GM12878 (cell line): Measurements from ENCODE around the gene BBOF1. TPM values are rescaled to one million over a fixed set of nuclear protein-coding genes. Genes with fewer than 3 reads are reported as not detected.
A peak's percentile ranks its signal among the peaks of the same experiment; 100 is the strongest.

Source experiments
- ATAC-seq: fragments of 200-7000 bp; cut with Tn5 transposase; 3 replicates; pipeline ENCODE4 v1.9.1; 2020; ENCODE audit warnings: mild to moderate bottlenecking, moderate library complexity
- BruUV-seq: library from RNA; stranded (reverse); fragments of 400-500 nt; replicated peaks from 2 replicates; lab custom pipeline; 2021; lab: Mats Ljungman, UMichigan
- CTCF ChIA-PET: fragments of 300-600 bp; sonication (Branson Sonifier 250); formaldehyde crosslinking; extraction: SDS; loops from one replicate; lab custom pipeline; 2021; ENCODE audit warnings: inconsistent platforms; lab: Yijun Ruan, JAX
- POLR2A ChIA-PET: fragments of 350-600 bp; formaldehyde crosslinking; extraction: SDS; loops from one replicate; lab custom pipeline; 2021; ENCODE audit warnings: inconsistent platforms; lab: Charles Lee
- RAD21 ChIA-PET: fragments of 300-600 bp; sonication (Branson Sonifier 250); formaldehyde crosslinking; loops from one replicate; lab custom pipeline; 2023; ENCODE audit warnings: antibody characterized with exemption; ENCODE audit not compliant: unreplicated experiment; lab: Charles Lee
- SMC1A ChIA-PET: fragments of 300-600 bp; sonication (Branson Sonifier 250); formaldehyde crosslinking; loops from one replicate; lab custom pipeline; 2023; ENCODE audit not compliant: unreplicated experiment, uncharacterized antibody; lab: Charles Lee
- DNase-seq: peaks from one replicate; pipeline ENCODE4 v3.0.0-alpha.2; 2011; ENCODE audit warnings: low read depth, low spot score
- FAIRE-seq: peaks from 3 replicates; lab custom pipeline; 2011; peaks lifted over from hg19 to GRCh38; lab: Jason Lieb, UNC
- H2AFZ ChIP-seq: 2 replicates; pipeline ENCODE4 v1.6.0; 2011; ENCODE audit warnings: low read depth, low read length, control low read depth; ENCODE audit not compliant: control insufficient read depth
- H3K27ac ChIP-seq: 2 replicates; pipeline ENCODE4 v1.5.1; 2011; ENCODE audit warnings: control low read depth; ENCODE audit not compliant: control insufficient read depth, insufficient read depth
- H3K27me3 ChIP-seq, 2 experiments: replicated peaks in 1 of 2; 2 replicates each; pipeline versions ENCODE4 v1.6.0 to v1.6.1; 2011; ENCODE audit warnings: low read length in 1 of 2; ENCODE audit not compliant: control insufficient read depth in 2 of 2, insufficient read depth in 2 of 2
- H3K36me3 ChIP-seq, 2 experiments: 2 replicates each; pipeline ENCODE4 v1.5.1; 2011; ENCODE audit warnings: low read length in 1 of 2; ENCODE audit not compliant: control insufficient read depth in 2 of 2, insufficient read depth in 2 of 2
- H3K4me1 ChIP-seq: 2 replicates; pipeline ENCODE4 v1.6.1; 2011; ENCODE audit warnings: mild to moderate bottlenecking, low read length, moderate library complexity, mixed read lengths; ENCODE audit not compliant: control insufficient read depth, insufficient read depth
- H3K4me2 ChIP-seq: 2 replicates; pipeline ENCODE4 v1.6.0; 2011; ENCODE audit warnings: control low read depth; ENCODE audit not compliant: control insufficient read depth, insufficient read depth
- H3K4me3 ChIP-seq: fragments of 200-600 bp; sonication (generic); 2 replicates; pipeline ENCODE4 v1.5.1; 2016
- H3K79me2 ChIP-seq: 2 replicates; pipeline ENCODE4 v1.6.0; 2011; ENCODE audit warnings: low read length; ENCODE audit not compliant: control insufficient read depth, insufficient read depth
- H3K9ac ChIP-seq: 2 replicates; pipeline ENCODE4 v1.8.0; 2011; ENCODE audit warnings: low read length, control low read depth, mixed read lengths; ENCODE audit not compliant: control insufficient read depth, insufficient read depth
- H3K9me3 ChIP-seq: replicated peaks from 3 replicates; pipeline ENCODE4 v1.5.1; 2011; ENCODE audit warnings: mild to moderate bottlenecking, low read length; ENCODE audit not compliant: control insufficient read depth, insufficient read depth
- H4K20me1 ChIP-seq: 2 replicates; pipeline ENCODE4 v1.6.0; 2011; ENCODE audit not compliant: control insufficient read depth, insufficient read depth
- CBX5 ChIP-seq: sonication (generic); IDR thresholded peaks from 2 replicates; pipeline ENCODE4 v1.6.1; 2016; ENCODE audit warnings: low read depth, moderate library complexity, mild to moderate bottlenecking, inconsistent platforms
- KAT2A ChIP-seq: conservative IDR thresholded peaks from 2 replicates; pipeline ENCODE4 v1.6.1; 2011; ENCODE audit warnings: low read depth, low read length; ENCODE audit not compliant: control insufficient read depth
- LARP7 ChIP-seq: fragments of 450-650 bp; IDR thresholded peaks from 2 replicates; pipeline ENCODE4 v1.6.1; 2017; ENCODE audit warnings: mild to moderate bottlenecking
- NRF1 ChIP-seq: conservative IDR thresholded peaks from 2 replicates; pipeline ENCODE4 v1.6.1; 2011; ENCODE audit warnings: mild to moderate bottlenecking, low read depth, low read length, improper control_type of control experiment
- SIN3A ChIP-seq: IDR thresholded peaks from 2 replicates; pipeline ENCODE4 v1.6.1; 2012; ENCODE audit warnings: low read depth, low read length, improper control_type of control experiment
- SUZ12 ChIP-seq: fragments of 200-600 bp; sonication (generic); IDR thresholded peaks from one replicate; pipeline ENCODE4 v1.6.1; 2018; ENCODE audit warnings: antibody characterized with exemption, mild to moderate bottlenecking; ENCODE audit not compliant: unreplicated experiment
- WGBS: methylation state at CpG from one replicate; pipeline ENCODE4 v1.1.6; 2016; ENCODE audit warnings: low lambda C conversion rate; ENCODE audit not compliant: insufficient replicate concordance, insufficient coverage; ENCODE audit errors: missing lambda C conversion rate; 5-methylcytosine and 5-hydroxymethylcytosine counted together
- in situ Hi-C: fragments of 300-500 bp; cut with MboI; formaldehyde crosslinking; loops from 9 replicates; pipeline ENCODE4 v1.14.3; 2018; ENCODE audit warnings: mixed read lengths
- intact Hi-C: fragments of 100-400 bp; cut with micrococcal nuclease; formaldehyde crosslinking; loops from one replicate; pipeline ENCODE4 v1.14.2; 2022; ENCODE audit not compliant: unreplicated experiment
- polyA plus RNA-seq, 11 experiments: library from polyadenylated mRNA; depleted of rRNA in 4 of 11; unstranded in 6 of 11; stranded (reverse) in 5 of 11; fragments of >200 nt; fragmentation: Nextera tagmentation in 4 of 11; fragmentation: Illumina TruSeq in 1 of 11; extraction: Ambion mirVana in 4 of 11; extraction: Trizol in 1 of 11; gene quantifications; 1 replicate in 1 of 11; 2 replicates in 10 of 11; pipeline versions ENCODE4 v1.2.1 to v1.2.3, GENCODE V29; 2011 to 2016; ENCODE audit warnings: inconsistent platforms in 2 of 11, missing spikeins in 2 of 11, low read depth in 1 of 11
- total RNA-seq, 4 experiments: library from RNA; depleted of rRNA in 3 of 4; stranded (reverse); fragments of >200 nt in 3 of 4; fragmentation: Illumina TruSeq in 1 of 4; extraction: Trizol in 1 of 4; gene quantifications; 2 replicates each; pipeline versions ENCODE4 v1.2.1 to v1.2.3, GENCODE V29; 2013 to 2021
- TF ChIP-seq, protein P1 (sequence below): IDR thresholded peaks from 2 replicates; pipeline ENCODE4 v1.6.1; 2012; ENCODE audit warnings: low read depth, low read length, improper control_type of control experiment
- TF ChIP-seq, protein P2 (sequence below): fragments of 450-650 bp; IDR thresholded peaks from 2 replicates; pipeline ENCODE4 v1.6.1; 2017; ENCODE audit warnings: borderline replicate concordance
- TF ChIP-seq, protein P3 (sequence below): fragments of 450-650 bp; conservative IDR thresholded peaks from 2 replicates; pipeline ENCODE4 v1.6.1; 2017; ENCODE audit warnings: mild to moderate bottlenecking, moderate library complexity
- TF ChIP-seq, protein P4 (sequence below): IDR thresholded peaks from 2 replicates; pipeline ENCODE4 v1.6.1; 2011; ENCODE audit warnings: borderline replicate concordance, low read depth, mild to moderate bottlenecking, moderate library complexity, mixed read lengths, low read length; ENCODE audit not compliant: insufficient read depth; ENCODE audit errors: extremely low read length

BBOF1 gene
- total and polyA plus RNA-seq, 10 of the 15 experiments (the other 5 are each of a cell fraction or from before 2014, with no cell fraction given), result 0.50 to 2.6 (median 0.79) TPM

DNA sequence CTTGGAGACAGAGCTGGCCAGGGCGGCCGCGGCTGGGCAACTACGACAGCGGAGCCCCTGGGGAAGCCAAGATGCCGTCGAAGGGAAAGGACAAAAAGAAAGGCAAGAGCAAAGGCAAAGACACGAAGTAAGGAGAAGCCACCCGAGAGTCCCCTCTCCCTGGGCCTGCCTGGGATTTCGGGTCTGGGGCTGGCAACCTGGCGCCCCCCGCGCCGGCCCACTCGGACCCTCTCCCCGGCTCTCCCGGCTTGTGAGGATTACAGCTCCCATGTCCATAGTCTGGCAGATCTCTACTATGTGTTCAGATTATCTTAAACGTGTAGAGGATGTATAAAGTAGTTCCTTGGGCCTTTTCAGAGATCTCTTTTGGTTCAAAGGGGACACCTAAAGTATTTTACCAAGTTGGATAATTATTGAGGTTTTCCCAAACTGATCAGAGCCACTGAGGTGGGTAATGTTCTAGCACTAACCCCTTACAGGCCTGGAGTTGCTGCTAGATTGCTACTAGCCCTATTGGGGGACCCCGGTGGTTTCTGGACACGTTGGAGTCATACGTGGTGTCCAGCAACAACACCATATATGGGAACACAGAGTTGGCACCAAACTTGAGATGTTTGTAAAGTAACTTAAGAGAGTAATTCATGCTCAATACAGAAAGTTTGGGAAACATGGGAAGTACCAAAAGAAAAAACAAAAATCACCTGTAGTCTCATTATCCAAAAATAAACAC lies 424 bp downstream of the BBOF1 start (continued):
- TF ChIP-seq, protein P1, sequence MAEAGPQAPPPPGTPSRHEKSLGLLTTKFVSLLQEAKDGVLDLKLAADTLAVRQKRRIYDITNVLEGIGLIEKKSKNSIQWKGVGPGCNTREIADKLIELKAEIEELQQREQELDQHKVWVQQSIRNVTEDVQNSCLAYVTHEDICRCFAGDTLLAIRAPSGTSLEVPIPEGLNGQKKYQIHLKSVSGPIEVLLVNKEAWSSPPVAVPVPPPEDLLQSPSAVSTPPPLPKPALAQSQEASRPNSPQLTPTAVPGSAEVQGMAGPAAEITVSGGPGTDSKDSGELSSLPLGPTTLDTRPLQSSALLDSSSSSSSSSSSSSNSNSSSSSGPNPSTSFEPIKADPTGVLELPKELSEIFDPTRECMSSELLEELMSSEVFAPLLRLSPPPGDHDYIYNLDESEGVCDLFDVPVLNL, result no peak
- TF ChIP-seq LARP7, result peak; percentile 37; the same call in 1 of the 2 replicates
- 0 out of 2 replicates have a peak, but pooled peaks have one; percentile 94 for TF ChIP-seq SIN3A
- TF ChIP-seq CBX5, result no peak

DNA sequence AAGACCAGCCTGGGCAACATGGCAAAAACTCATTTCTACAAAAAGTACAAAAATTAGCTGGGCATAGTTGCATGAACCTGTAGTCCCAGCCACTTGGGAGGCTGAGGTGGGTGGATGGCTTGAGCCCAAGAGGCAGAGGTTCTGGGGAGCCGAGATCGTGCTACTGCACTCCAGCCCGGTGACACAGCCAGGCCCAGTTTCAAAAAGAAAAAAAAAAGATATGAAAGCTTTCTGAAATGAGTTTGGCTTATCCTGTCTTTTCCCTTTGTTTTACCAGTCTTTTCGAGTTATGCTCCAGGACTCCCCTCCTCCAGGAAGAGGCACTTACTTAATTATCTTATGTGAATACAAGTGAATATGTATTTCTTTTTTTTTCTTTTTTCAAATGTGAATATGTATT lies 3.2 kb downstream of the BBOF1 start:
- no peak overlapping the region for H2AFZ ChIP-seq
- H4K20me1 ChIP-seq, result no peaks in the 10 kb centered on the region
- H3K9me3 ChIP-seq, result no peaks in the 10 kb centered on the region
- in situ Hi-C loops (no loop called here), intact Hi-C loops (no loop called here)
- FAIRE-seq, result no peak
- BruUV-seq, result no TSS peak
- H3K27ac ChIP-seq, result no peak overlapping the region
- H3K4me2 ChIP-seq, result no peak overlapping the region
- ChIA-PET RAD21 (no interaction called here), SMC1A (no interaction called here), POLR2A (no interaction called here), CTCF (interaction anchor here (0.7 kb wide), 1 partner anchor 1244 kb away, joined by 3 read pairs; no protein-coding TSS in a partner anchor)
- no peaks in the 10 kb centered on the region; the same call in 1 of the 2 replicates for H3K79me2 ChIP-seq
- no peak overlapping the region for H3K4me3 ChIP-seq
- no peaks in the 10 kb centered on the region for H3K36me3 ChIP-seq
- ATAC-seq, result no peak
- H3K9ac ChIP-seq, result no peak overlapping the region
- H3K4me1 ChIP-seq, result no peaks in the 10 kb centered on the region
- WGBS, result 84% methylated on average over 4 of the region's 4 CpGs
- no peaks in the 10 kb centered on the region for H3K27me3 ChIP-seq
- no peak for DNase-seq
- TF ChIP-seq, protein P2, sequence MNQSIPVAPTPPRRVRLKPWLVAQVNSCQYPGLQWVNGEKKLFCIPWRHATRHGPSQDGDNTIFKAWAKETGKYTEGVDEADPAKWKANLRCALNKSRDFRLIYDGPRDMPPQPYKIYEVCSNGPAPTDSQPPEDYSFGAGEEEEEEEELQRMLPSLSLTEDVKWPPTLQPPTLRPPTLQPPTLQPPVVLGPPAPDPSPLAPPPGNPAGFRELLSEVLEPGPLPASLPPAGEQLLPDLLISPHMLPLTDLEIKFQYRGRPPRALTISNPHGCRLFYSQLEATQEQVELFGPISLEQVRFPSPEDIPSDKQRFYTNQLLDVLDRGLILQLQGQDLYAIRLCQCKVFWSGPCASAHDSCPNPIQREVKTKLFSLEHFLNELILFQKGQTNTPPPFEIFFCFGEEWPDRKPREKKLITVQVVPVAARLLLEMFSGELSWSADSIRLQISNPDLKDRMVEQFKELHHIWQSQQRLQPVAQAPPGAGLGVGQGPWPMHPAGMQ, result no peak
- TF ChIP-seq KAT2A, result no peak
- no peak for TF ChIP-seq SUZ12
- TF ChIP-seq, protein P3, sequence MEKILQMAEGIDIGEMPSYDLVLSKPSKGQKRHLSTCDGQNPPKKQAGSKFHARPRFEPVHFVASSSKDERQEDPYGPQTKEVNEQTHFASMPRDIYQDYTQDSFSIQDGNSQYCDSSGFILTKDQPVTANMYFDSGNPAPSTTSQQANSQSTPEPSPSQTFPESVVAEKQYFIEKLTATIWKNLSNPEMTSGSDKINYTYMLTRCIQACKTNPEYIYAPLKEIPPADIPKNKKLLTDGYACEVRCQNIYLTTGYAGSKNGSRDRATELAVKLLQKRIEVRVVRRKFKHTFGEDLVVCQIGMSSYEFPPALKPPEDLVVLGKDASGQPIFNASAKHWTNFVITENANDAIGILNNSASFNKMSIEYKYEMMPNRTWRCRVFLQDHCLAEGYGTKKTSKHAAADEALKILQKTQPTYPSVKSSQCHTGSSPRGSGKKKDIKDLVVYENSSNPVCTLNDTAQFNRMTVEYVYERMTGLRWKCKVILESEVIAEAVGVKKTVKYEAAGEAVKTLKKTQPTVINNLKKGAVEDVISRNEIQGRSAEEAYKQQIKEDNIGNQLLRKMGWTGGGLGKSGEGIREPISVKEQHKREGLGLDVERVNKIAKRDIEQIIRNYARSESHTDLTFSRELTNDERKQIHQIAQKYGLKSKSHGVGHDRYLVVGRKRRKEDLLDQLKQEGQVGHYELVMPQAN, result no peak
- TF ChIP-seq, protein P4, sequence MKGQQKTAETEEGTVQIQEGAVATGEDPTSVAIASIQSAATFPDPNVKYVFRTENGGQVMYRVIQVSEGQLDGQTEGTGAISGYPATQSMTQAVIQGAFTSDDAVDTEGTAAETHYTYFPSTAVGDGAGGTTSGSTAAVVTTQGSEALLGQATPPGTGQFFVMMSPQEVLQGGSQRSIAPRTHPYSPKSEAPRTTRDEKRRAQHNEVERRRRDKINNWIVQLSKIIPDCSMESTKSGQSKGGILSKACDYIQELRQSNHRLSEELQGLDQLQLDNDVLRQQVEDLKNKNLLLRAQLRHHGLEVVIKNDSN, result no peak
- TF ChIP-seq, protein P1, result no peak
- no peak for TF ChIP-seq NRF1
- no peak for TF ChIP-seq CBX5
